ENCODE data around the gene MVD.
A peak's percentile ranks its signal among the peaks of the same experiment; 100 is the strongest.

MVD gene

DNA sequence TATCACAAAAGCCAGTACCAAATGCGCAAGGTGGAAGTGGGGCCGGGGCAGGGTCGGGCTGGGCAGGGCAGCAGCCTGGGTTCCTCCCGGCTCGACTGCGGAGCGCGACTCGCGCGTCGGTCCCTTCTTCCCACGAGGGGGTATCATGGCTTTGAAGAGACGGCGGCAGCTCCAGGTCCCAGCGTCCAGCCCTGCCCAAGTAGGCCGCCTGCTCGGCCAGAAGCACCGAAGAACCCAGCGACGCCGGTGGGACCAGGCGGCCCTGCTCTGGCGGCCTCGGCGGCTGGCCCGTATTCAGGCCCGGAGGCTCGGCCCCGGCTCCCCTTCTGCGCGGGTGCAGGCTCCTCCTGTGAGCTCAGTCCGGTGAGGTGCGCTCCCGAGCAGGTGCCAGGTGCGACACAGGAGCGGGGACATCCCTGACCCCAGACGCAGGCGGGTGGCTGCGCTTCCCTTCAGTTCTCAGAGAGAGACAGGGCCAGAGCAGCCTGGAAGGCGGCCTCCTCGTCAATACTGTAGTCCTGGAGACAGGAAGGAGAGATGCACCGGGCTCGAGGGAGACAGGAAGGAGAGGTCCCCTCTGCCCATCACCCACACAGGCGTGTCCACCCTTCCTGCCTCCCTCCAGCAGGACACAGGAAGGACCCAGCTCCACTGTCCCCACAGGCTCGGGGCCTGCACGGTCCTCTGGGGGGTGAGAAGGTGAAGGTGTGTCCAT lies 34.4 kb upstream of the MVD start:
- no peak for DNase-seq (ENCODE audit: low read depth in 3 of 3)

DNA sequence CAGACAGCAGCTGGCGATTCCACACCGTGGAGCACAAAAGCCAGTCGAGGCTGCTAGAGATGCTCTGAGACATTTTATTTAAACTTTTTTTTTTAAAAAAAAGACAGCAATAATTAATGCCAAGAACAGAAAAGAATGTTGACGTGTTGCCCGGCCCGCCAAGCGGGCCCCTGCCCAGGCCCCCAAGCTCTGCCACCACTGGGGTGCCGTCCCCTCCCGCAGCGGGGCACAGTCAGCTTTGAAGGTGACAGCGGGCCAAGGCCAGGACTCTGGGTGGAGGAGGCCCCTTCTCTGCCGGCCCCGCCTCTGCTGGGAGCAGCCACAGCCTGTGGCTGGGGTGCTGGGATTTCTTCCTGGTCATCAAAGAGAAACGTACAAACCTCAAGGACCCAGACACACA lies 33.5 kb upstream of the MVD start:
- no peak for DNase-seq (ENCODE audit: low read depth in 3 of 3)

GRCh38 chr16:88695753-88696152 lies 32.9 kb upstream of the MVD start:
- no peak for DNase-seq (ENCODE audit: low read depth in 3 of 3)

- no peak for DNase-seq (ENCODE audit: low read depth in 3 of 3)
Observed at GRCh38 chr16:88695218-88695617, 32.3 kb upstream of the MVD start.

GRCh38 chr16:88694221-88695087 lies 31.6 kb upstream of the MVD start:
- no peak for DNase-seq (ENCODE audit: low read depth in 3 of 3)

DNA sequence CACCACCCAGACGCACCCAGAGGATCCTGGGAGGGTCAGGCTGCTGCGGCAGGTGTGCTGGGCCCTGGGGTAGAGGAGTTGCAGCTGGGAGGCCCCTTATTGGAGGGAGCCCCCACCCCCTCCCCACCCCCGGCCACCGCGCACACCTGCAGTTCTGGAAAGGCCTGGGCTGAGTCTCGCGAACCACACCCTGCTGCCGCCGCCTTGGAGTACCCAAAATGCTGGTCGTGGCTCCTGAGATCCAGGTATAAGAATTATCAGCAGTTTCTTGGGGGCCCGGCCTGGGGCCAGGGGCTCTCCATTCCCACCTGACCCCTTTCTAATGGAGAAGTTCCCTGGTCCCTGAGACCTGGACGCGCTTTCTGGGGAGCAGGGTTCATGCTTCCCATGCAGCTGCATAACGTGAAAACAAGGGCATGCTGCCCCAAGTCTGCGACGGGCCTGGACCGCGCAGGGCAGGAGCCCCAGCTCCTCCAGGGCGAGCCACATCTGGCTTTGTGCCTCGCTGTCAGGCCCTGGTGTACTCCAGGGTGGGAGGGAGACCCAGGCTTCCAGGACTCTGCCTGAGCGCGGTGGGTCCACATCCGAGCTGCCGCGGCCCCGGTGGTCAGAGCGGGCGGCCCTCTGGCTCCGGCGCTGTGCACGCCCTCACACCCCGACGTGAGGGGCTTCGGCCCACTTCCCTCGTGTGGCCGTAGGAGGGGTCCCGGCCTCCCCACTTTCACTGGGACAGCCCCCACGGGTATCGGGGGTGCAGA lies 30.7 kb upstream of the MVD start:
- DNase-seq (ENCODE audit: low read depth in 3 of 3) = no peak

GRCh38 chr16:88692861-88693260 lies 30.0 kb upstream of the MVD start:
- DNase-seq (ENCODE audit: low read depth in 3 of 3) = no peak

DNA sequence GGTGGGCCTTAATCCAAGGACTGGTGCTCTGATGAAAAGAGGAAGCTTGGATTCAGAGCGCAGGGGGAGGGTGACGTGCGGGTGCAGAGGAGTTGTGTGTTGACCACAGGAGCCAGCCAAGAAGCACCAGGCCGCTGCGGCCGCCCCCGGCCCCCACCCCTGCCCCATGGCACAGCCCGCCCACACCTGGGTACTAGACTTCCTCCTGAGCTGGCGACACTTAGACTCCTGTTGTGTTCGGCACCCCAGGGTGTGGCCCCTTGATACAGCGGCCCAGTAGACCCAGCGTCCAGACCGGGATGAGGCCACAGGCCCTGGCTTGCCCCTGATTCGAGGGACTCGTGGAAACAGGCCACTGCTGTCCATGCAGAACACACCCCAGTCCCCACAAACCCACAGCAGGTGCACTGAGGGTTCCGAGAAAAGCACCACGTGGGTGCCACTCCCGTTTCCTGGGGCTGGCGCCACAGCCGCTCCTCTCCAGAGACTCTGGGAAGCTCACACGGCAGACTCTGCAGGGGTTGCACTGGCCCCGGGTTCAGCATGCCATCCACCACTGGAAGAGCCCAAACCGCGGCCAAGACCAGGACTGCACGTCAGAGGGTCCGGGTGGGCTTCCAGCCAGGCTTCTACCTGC lies 29.2 kb upstream of the MVD start:
- no peak for DNase-seq (ENCODE audit: low read depth in 3 of 3)

DNA sequence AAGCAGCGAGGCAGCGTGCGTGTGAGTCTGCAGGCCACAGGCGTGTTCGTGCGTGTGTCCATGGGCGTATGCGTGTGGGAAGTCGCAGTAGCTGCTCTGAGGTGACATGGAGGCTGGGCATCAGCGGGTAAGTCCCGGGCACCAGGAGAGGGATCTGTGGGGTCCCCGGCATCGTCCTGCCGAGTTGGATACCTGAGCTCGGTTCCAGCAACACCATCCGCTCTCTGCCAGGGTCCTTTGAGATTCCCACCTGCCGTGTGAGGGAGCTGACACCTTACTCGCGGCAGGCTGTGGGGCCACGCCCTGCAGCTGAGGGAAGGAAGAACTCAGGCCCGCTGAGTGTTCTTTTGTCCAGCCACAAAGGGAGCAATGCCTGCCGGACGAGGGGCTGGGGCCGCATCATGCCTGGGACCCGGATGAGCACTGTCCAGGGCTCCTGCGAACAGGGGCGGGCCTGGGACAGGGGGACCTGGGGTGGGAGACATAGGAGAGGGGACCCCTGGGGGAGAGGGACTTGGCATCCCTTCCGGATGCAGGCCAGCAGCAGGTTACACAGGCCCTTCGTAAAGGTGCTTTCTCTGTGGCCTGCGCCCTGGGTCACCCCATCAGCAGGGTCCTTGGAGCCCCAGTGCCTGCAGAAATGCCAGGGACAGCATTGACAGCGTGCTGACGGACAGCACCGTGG lies 28.4 kb upstream of the MVD start:
- no peak for DNase-seq (ENCODE audit: low read depth in 3 of 3)

- no peak for DNase-seq (ENCODE audit: low read depth in 3 of 3)
Observed at GRCh38 chr16:88690341-88691128, 27.6 kb upstream of the MVD start.

- DNase-seq (ENCODE audit: low read depth in 3 of 3) = no peak
Observed at GRCh38 chr16:88688013-88688778, 25.3 kb upstream of the MVD start.

DNA sequence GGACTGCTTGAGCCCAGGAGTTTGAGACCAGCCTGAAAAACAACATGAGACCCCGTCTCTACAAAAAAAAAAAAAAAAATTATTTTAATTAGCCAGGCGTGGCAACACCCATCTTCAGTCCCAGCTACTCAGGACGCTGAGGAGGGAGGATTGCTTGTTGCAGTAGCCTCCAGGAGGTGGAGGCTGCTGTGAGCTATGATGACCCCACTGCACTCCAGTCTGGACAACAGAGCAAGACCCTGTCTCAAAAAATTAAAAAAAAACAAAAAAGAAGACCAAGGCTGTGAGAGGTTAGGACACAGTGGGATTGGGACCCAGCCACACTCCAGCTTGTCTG lies 24.8 kb upstream of the MVD start:
- DNase-seq (ENCODE audit: low read depth in 3 of 3) = no peak

DNA sequence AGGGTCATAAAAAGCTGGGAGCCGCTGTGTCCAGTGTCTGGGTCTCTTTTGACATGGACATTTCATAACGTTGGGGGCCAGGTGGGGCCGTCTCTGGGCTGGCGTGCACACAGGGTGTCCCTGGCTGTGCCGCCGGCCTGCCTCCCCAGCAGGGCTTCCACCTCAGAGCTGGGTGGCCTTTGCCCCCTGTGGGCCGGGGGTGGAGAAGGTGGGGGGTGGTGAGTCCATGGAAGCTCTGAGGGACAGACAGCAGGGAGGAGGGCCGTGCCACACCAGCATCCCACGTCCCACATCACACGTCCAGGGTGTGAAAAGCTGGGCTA lies 24.3 kb upstream of the MVD start:
- DNase-seq (ENCODE audit: low read depth in 3 of 3) = no peak

GRCh38 chr16:88686439-88687253 lies 23.8 kb upstream of the MVD start, which contains the start of gene SNAI3:
SNAI3 (minus strand) TSS chr16:88686507; CDS start chr16:88686406, 101 bp downstream.
- peak; percentile 78 to 87 (median 78) for DNase-seq (ENCODE audit: low read depth in 3 of 3)

DNA sequence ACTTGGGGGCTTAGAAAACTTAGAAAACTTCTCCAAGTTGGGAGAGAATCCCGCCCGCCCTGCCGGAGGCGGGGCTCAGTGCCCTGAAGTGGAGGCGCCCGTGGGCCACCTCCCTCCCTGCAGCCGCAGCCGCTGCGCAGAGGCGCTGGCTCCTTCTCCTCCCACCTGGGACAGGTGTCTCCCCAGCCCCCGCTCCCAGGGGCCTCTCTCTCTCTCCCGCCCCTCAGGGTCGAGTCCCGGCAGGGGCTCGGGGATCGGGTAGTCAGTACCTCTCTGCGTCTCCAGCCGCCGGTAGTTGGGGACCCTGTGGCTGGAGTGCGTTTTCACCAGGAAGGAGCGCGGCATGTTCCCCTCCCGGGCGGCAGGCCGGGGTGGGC lies 23.2 kb upstream of the MVD start:
- no peak for DNase-seq (ENCODE audit: low read depth in 3 of 3)

- peak in 2 of 3 experiments; percentile 56 to 58 for DNase-seq (ENCODE audit: low read depth in 3 of 3)
Observed at GRCh38 chr16:88685156-88686061, 22.5 kb upstream of the MVD start.

- no peak for DNase-seq (ENCODE audit: low read depth in 3 of 3)
Observed at GRCh38 chr16:88684569-88685155, 21.8 kb upstream of the MVD start.

Data from stimulated activated CD4-positive, alpha-beta T cell treated with anti-CD3 and anti-CD28 coated beads, TNF-alpha, amount 100 ng/mL, for 4 hours (primary cell).